22Rv1 (cell line): Measurements from ENCODE around the gene NUP98.
A peak's percentile ranks its signal among the peaks of the same experiment; 100 is the strongest.
"Not testable (repeated sequence)": the region's sequence is repeated elsewhere in the genome, so short reads cannot be mapped to it uniquely, and the experiment has no call there.

Source experiments
- H3K27ac ChIP-seq: fragments of 450-650 bp; 2 replicates; pipeline ENCODE4 v1.5.1; 2017
- CTCF ChIP-seq: fragments of 450-650 bp; IDR thresholded peaks from 2 replicates; pipeline ENCODE4 v1.5.1; 2017; ENCODE audit warnings: mild to moderate bottlenecking
- ZFX ChIP-seq: fragments of 450-650 bp; IDR thresholded peaks from 2 replicates; pipeline ENCODE4 v1.6.1; 2017; ENCODE audit warnings: antibody characterized with exemption, borderline replicate concordance

Gene NUP98

GRCh38 chr11:3817181-3817800, 19.9 kb upstream of the NUP98 start:
- no peak overlapping the region for H3K27ac ChIP-seq
- TF ChIP-seq CTCF (no peak), ZFX (no peak)

- no peak overlapping the region for H3K27ac ChIP-seq
- TF ChIP-seq CTCF, result no peak
- no peak for TF ChIP-seq ZFX
Measured at GRCh38 chr11:3816673-3817072, 19.3 kb upstream of the NUP98 start.

GRCh38 chr11:3815845-3816244, 18.5 kb upstream of the NUP98 start:
- H3K27ac ChIP-seq, result no peak overlapping the region
- TF ChIP-seq ZFX, result no peak
- TF ChIP-seq CTCF, result no peak

- H3K27ac ChIP-seq, result not testable (repeated sequence)
Measured at GRCh38 chr11:3814832-3815231, 17.5 kb upstream of the NUP98 start.

GRCh38 chr11:3810951-3811350, 13.6 kb upstream of the NUP98 start:
- no peak for TF ChIP-seq CTCF
- TF ChIP-seq ZFX, result no peak
- H3K27ac ChIP-seq, result no peak overlapping the region

- TF ChIP-seq ZFX, result no peak
- no peak for TF ChIP-seq CTCF
- H3K27ac ChIP-seq, result no peak overlapping the region
Measured at GRCh38 chr11:3810446-3810845, 13.1 kb upstream of the NUP98 start.

GRCh38 chr11:3809624-3809928, 12.2 kb upstream of the NUP98 start:
- peak overlapping the region; percentile 77; the same call in 1 of the 2 replicates for H3K27ac ChIP-seq
- TF ChIP-seq CTCF (no peak), ZFX (no peak)
